ENCODE results near the gene GRM3.

DNA sequence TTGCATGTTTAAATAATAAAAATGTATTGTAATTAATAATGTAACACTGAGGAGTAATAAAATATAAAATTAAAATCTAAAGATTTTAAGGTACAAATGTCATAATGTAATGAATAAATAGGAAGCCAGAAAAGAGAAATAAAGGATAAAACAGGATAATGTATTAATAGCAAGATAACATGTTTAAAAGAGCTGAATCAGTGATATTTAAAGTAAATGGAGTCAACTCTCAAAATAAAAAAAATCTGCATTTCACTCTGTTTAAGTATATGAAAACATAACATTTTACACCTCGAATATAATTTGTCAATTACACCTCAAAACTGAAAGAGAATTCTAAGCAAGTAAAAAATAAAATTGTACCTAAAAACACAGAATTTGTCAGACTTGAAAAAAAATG lies 44.1 kb downstream of the GRM3 start:
- TF ChIP-seq, protein P1, sequence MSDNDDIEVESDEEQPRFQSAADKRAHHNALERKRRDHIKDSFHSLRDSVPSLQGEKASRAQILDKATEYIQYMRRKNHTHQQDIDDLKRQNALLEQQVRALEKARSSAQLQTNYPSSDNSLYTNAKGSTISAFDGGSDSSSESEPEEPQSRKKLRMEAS (IDR thresholded peaks at IDR 0.05): no peak
- TF ChIP-seq, protein P2, sequence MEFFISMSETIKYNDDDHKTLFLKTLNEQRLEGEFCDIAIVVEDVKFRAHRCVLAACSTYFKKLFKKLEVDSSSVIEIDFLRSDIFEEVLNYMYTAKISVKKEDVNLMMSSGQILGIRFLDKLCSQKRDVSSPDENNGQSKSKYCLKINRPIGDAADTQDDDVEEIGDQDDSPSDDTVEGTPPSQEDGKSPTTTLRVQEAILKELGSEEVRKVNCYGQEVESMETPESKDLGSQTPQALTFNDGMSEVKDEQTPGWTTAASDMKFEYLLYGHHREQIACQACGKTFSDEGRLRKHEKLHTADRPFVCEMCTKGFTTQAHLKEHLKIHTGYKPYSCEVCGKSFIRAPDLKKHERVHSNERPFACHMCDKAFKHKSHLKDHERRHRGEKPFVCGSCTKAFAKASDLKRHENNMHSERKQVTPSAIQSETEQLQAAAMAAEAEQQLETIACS (CRISPR knock-in tag; IDR thresholded peaks at IDR 0.05): no peak
- TF ChIP-seq EZH2 (conservative IDR thresholded peaks at IDR 0.05; ENCODE audit: low read depth, low read length): no peak
- no peak for TF ChIP-seq ZNF350 (CRISPR knock-in tag; IDR thresholded peaks at IDR 0.05; ENCODE audit: borderline replicate concordance, low read depth)
- TF ChIP-seq BRCA1 (CRISPR knock-in tag; IDR thresholded peaks at IDR 0.05): no peak
- no peak for TF ChIP-seq CEBPB (IDR thresholded peaks at IDR 0.05; ENCODE audit: borderline replicate concordance, low read depth, low read length)
- TF ChIP-seq TOE1 (CRISPR knock-in tag; IDR thresholded peaks at IDR 0.05): no peak

All from HepG2 (cell line).